ENCODE data around the gene ASF1B.

- TF ChIP-seq CTCF (conservative IDR thresholded peaks at IDR 0.05 in 1 of 2, IDR thresholded peaks at IDR 0.05 in 1 of 2; ENCODE audit: extremely low read depth in 1 of 2, insufficient read depth in 1 of 2, low read depth in 1 of 2, low read length in 2 of 2) = no peak
- TF ChIP-seq EZH2 (IDR thresholded peaks at IDR 0.05; ENCODE audit: borderline replicate concordance, low read length) = no peak
Observed at GRCh38 chr19:14093117-14093823, 43.1 kb downstream of the ASF1B start.
